Measurements from ENCODE around the gene SEC62. TPM values are rescaled to one million over a fixed set of nuclear protein-coding genes. Genes with fewer than 3 reads are reported as not detected.

SEC62 gene, protein sequence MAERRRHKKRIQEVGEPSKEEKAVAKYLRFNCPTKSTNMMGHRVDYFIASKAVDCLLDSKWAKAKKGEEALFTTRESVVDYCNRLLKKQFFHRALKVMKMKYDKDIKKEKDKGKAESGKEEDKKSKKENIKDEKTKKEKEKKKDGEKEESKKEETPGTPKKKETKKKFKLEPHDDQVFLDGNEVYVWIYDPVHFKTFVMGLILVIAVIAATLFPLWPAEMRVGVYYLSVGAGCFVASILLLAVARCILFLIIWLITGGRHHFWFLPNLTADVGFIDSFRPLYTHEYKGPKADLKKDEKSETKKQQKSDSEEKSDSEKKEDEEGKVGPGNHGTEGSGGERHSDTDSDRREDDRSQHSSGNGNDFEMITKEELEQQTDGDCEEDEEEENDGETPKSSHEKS
- 29.7 and 36.6 TPM in 2 replicates for total RNA-seq

DNA sequence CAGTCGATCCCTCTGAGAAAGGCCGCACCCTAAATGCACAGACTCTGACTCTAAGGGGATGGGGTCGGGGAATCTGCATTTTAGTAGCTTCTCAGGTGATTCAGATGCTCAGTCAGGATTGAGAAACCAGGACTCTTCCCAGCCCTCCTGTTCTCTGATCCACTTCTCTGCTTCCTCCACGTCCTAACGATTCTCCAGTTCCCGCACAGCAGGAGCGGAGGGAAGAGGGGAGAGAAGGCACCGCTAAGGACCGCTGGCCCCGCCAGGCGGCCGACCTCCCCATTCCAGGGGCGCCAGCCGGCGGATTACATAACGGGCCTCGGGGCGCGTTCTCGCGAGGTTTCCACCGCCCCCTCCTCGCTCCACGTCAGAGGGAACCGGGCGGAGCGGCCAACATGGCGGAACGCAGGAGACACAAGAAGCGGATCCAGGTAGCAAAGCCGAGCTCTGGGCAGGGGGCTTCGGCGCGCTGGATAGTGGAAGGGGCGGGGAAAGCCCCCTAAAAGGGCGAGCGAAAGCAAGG lies at the start of gene SEC62:
TSS of gene SEC62 (plus strand) at position 380 of the 523 bp plus-strand sequence. CDS start at position 396, 16 bp downstream.
- DNase-seq (ENCODE audit: extremely low read depth, low read depth, low spot score), result no peak

DNA sequence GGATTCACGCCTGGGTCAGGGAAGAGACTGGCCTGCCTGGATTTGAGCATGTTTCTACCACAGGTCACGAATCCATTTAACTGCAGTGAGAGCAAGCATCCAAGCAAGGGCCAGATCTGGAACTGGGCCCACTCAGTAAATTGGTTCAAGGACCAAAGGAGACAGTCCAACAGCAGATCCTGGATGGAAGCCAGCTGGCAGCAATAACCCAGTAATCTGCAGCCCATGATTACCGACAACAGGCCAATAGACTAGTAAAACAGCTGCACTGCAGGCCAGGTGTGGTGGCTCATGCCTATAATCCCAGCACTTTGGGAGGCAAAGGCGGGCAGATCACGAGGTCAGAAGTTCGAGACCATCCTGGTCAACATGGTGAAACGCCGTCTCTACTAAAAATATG lies 43.4 kb upstream of the SEC62 start:
- no peak for DNase-seq (ENCODE audit: extremely low read depth, low read depth, low spot score)

DNA sequence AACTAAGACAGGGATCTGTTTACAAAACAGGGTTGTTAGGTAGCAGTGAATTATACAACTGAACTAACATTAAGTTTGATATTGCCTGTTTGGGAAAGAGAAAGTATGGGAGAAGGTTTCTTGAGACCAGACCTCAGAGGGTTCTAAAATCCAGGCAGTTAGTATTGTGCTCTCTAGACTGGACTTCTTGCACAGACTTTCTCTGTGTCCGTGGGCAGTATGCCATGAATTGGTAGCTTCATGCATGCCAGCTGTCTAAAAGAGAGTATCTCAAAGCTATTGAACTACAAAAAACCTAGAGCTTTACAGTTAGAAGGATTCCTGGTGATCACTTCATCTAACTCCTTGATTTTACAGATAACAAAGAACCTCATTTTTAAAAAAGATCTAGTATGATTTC lies 42.8 kb upstream of the SEC62 start:
- no peak for DNase-seq (ENCODE audit: extremely low read depth, low read depth, low spot score)

DNA sequence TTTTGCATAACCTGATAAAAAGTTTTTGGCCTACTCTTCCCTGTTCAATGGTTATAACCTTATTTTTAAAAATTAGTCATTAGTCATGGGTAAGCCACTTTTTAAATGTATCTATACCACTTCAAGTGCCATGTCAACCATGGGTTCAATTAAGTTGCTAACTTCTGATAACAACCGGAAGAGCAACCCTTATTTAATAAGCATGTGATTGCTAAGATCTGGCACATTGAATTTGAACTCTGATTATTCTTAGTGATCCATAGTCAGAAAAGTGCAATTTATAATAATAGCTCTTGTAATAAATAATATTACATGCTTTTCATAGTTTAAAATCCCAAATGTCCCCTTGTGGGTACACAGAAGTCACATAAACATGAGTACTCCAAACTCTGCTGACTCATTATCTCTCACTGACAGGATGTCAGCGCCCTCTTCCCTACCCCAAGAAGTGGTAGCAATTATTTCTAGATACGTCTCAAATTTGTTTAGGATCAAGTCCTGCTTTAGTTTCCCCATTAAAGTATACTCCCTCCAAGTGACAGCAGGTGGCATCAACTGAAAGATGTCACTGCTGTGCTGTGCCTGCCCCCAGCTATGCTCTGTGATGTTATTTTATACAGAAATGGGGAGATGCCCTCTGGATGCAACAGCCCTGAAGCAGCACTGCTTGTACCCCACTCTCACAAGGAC lies 36.6 kb upstream of the SEC62 start:
- DNase-seq (ENCODE audit: extremely low read depth, low read depth, low spot score), result no peak

DNA sequence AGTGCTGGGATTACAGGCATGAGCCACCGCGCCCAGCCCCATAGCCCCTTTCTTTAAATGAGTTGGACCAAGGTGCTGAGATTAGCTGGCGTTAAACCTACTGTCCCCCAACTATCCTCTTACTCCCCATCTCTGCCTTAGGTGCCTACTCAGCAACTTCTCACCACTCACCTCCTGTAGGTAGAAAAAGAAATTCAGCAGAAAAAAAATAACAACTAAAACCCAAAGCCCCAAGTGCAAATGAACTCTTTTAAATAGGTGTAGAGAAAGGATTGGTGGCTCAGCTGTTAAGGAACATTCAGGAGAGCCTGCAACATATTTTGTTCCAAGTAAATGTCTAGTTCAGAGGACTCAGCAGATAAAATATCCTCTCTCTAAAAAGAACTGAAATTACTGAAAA lies 35.8 kb upstream of the SEC62 start:
- DNase-seq (ENCODE audit: extremely low read depth, low read depth, low spot score), result no peak

DNA sequence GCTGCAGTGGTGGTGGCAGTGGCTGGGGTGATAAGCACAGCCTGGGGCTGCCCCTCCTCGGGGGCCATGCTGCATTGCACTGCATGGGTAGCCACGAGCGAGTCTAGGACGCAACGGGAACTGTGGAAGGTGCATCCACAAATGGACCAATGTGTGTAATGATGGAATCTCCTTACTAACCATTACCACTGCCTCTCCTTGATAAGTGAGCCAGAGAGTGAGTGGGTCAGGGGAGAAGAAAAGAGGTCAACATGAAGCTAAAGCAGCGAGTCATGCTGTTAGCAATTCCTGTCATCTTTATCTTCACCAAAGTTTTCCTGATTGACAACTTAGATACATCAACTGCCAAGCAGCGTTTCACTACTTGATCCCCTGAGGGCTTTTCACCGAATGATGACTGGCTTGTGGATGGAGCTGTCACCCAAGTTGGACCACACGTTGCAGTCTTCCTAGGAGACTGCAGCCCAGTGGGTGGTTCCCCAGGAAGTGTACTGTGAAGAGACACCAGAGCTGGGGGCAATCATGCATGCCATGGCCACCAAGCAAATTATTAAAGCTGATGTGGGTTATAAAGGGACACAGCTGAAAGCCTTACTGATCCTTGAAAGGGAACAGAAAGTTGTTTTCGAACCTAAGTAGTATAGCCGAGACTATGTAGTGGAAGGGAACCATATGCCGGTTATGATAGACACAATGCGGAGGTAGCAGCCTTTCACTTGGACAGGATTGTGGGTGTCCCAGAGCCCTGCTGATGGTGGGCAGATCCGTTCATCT lies 34.7 kb upstream of the SEC62 start:
- no peak for DNase-seq (ENCODE audit: extremely low read depth, low read depth, low spot score)

DNA sequence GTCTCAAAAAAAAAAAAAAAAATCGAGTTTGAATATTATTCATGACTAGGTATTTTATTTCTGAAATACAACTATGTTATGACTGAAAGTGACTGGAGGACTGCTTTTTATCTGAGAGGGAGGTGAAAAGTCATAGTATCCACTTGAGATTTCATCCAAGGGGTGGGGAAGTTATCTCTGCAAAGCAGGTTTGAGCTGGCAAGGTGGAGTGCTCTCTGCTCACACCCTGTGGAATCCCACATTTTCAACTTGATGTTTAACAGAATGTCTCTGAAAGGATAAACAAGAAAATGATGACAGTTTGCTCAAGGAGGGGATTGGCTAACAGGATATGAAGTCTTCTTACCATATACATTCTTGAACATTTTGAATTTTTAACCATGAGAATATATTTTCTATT lies 27.3 kb upstream of the SEC62 start:
- no peak for DNase-seq (ENCODE audit: extremely low read depth, low read depth, low spot score)

DNA sequence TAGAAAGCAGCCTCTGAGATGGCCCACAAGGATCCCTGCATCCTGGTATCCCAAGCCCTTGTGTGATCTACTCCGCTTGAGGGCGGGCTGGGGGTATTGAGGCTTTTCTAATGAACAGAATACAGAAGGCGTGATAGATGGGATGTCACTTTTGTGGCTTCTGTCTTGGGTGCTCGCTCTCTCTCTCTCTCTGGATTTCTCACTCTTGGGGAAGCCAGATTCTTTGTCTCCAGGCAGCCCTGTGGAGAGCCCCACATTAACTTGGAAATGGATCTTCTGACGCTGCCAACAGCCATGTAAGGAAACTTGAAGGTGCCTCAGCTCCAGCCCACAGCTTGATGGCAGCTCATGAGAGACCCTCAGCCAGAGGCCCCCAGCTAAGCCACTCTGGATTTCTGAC lies 26.9 kb upstream of the SEC62 start:
- DNase-seq (ENCODE audit: extremely low read depth, low read depth, low spot score), result no peak

DNA sequence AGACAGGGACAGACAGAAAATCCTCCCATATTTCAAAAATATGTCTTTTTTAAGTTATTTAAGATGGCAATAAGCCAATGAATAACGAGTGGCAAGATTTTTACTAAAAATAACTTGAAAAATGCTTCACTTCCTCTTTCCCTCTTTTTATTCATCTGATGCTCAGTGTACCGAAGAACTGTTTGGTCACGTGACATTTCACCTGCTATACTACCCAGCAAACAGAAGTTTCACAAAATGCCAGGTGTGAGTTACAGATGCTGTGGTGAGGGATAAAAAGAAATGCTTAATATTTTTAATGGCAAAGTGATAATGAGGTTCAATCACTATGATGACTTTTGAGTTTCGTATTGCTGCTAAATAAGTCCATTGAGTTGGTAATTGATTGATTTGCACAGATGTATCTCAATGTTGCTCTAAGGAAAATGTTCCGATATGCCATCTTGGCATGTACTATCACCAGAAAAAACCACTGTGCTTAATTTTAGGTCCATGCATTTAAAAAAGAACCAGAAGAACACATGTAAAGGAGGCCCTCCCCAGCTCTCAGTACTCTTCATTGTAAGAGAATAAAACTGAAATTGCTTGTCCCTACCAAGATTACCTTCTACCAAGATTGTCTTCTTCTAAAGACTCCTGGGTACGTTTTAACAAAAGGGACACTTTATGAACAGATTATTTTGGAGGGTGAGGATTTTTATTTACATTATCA lies 26.0 kb upstream of the SEC62 start:
- no peak for DNase-seq (ENCODE audit: extremely low read depth, low read depth, low spot score)

DNA sequence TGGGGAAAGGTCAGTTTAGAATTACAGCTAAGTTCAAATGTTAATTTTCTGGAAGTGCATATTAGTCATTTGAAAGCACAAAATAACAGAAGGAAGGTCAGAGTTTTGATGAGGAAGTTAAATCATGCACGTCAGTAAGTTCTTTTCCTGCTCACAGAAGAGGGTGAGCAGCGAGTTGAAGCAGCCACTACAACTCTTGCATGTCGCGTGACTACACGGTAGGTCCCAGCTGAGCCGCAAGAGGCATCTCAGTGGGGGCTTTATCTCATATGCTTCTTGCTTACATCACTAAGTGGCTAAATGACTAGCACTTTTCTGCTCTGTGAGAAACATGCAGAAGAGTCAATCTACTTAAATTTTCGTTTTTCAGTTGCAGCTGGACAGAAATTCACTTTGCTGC lies 21.3 kb upstream of the SEC62 start:
- DNase-seq (ENCODE audit: extremely low read depth, low read depth, low spot score), result no peak

DNA sequence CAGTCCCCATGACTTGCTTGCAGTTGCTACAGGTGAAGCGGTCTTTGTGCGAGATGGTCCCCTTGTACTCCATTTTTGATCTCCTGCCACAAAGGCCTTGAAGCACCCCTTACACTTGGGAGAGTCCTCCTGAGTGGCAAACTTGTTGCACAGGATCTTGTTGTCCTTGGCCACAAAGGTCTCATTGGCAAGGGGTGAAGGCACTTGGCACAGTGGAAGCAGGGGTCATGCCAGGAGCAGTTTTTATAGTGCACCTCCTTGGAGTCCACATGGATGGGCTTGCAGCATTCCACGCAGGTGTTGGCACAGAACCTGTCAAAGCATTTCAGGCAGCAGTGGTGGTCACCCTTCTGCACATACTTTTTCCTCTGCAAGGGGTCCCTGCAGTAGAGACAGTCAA lies 20.3 kb upstream of the SEC62 start:
- no peak for DNase-seq (ENCODE audit: extremely low read depth, low read depth, low spot score)

DNA sequence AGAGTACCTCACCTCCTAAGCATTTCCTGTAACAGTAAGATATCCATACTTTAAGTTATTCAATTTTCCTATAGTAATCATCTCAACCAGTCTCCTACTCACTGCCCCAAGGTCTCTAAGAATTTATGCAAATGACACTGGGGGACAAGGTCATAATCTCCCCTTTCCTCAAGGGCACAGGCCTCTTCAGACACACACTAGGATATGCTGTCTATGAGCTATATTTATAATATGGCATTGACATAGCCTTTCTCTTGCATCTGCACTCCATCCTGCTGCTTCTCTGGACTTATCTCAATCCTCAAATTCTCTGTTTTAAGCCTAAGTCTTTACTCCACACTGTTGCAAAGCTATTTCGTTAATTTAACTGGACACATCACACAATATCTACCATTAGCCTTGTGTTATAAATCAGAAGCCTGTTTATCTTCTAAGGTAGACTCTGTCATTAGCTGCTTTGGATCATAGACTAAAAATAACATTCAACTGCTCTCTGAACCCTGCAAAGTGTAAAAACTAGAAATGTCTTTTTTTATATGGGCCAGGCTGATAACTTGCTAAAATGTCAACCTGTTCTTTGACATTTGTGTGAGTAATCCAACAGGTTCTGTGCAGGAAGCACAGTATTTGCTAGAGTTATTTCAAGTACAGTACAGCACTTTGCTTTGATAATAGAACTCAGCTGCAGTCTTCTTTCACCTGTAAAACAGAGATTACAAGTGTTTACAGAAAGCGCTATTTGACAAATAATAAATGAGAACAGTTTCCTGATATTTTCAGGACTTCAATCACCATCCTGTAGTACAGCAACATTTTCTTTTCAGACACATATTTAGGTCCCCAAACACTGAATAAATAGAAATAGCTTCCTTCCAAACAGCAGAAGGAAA lies 17.8 kb upstream of the SEC62 start:
- no peak for DNase-seq (ENCODE audit: extremely low read depth, low read depth, low spot score)

DNA sequence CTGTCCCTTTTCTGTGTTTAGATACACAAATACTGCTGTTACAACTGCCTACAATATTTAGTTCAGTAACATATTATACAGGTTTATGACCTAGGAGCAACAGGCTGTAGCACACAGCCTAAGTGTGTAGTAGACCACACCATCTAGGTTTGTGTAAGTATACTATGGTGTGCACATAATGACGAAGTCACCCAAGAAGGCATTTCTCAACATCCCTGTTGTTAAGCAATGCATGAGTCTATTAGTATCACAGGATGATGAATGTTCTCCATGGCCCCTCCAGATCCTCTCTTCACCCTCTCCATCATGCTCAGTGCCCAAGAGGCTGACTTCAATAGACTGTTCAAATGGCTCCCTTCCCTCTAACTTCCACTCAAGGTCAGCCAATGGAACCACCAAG lies 14.6 kb upstream of the SEC62 start:
- DNase-seq (ENCODE audit: extremely low read depth, low read depth, low spot score), result no peak

DNA sequence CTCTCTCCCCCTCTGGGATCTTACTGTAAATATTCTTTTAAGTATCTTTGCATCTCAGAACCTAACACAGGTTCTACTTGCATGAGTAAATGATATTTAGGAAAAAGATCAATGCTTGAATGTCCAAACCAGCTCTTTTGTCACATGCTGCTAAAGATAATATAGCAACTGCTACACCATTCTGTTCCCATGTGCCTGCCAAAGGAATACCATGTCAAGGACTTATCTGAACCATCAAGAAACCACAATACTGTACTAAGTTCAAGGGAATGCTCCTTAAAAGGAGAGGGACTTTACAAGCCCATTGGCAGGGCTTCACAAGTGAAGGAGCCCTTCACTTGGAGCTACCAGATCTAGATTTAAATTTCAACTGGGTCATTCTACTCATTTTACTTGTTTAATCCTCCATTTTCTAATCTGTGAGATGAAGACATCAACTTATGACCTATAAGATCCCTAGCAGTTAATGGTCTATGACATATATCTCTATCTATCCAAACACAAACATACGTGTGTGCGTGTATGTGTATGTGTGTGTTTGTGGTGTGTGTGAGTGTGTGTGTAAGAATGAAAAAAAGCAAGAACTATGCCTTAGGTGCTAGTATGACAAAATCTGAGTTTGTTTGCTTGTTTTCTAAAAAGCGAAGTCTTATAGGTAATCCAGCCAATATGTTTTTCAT lies 13.0 kb upstream of the SEC62 start:
- no peak for DNase-seq (ENCODE audit: extremely low read depth, low read depth, low spot score)

DNA sequence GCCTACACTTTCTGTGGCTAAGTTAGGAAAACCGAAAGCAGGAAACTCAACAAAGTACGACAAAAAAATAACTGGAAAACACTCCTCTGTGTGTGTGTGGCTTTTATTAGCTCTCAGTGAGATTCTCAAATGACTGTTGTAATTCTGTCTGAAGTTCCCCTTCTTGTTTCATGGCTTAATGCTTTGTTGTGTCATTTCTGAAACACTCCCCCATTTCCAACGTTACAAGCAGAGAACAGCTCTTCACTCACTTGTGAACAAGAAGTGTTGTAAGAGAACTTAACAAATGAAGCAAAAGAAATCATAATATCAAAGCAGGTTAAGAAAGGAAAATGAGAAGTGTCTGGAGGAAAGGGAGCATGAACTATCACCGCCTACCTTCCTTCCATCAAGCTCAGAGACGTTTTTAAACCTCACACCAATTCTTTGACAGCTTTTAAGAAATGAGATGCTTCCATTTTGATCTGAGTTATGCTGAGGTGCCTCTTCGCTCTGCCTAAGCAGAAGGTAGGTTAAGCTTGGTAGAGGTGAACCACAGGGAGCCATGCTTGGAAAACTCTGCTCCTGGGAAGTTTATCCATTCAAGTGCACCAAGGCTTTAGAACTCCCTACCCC lies 12.4 kb upstream of the SEC62 start:
- DNase-seq (ENCODE audit: extremely low read depth, low read depth, low spot score), result no peak

DNA sequence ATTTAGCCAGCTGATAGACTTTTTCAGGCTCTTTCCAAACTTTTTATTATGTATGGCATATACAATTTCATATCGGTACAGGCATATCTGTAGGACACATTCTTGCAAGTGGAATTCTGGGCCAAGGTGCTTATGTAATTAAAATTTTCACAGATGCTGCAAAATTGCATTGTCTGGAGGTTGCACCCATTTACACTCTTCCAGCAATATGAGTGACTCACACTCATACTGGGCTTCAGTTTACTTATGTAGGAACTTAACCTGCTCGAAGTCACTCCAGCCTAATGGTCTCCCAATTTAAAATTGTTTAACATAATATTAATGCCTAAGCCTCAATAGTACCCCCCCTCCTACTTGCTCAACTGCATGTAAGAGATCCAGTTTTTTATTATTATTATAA lies 11.2 kb upstream of the SEC62 start:
- no peak for DNase-seq (ENCODE audit: extremely low read depth, low read depth, low spot score)

DNA sequence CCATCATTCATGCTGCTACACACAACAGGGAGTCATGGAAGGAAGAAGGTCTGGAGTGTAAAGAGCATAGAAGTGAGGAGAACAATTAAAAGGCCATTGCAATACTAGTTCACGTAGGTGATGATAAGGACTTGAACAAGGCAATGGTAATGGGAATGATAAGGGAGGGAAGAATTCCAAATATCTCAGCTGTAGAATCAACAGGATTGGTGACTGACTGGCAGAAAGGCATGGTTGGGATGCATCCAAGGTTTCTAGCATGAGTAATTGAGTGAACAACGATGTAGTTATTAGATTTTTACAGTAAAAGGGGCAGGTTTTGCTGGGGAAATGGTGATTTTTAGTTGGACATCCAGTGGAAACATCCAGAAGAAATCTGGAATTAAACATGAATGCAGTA lies 2.4 kb upstream of the SEC62 start:
- DNase-seq (ENCODE audit: extremely low read depth, low read depth, low spot score), result no peak

DNA sequence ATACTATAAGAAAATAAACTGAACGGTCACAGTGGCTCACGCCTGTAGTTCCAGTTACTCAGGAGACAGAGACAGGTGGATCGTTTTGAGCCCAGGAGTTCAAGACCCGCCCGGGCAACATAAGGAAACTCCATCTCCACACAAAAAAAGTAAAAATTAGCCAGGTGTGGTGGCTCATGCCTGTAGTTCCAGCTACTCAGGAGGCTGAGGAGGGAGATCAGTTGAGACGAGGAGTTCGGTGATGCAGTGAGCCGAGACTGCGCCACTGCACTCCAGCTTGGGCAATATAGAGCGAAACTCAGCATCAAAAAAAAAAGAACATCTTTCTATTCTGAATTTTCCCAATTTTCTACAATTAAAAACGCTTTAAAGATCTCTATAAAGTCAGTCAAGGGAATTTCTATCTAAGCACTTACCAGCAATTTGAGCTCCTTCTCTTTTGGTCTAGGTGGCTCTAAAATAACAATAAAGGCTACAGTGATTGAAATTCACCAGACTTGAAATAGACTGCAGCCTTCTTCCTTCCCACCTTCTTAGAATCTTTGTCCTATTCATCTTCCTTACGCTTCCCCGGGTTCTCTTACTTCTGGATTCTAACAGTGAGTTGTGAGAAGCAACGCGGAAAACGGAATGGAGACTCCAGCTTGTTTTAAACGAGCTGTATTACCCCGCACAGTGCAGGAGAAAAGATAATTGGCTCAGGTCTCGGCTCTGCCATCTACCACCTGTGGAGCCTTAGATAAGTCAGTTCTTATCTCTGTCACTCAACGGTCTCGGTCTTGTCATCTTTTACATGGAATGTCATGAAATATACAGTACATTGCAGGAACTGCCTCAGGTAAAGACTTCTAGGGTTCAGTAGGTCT lies 812 bp upstream of the SEC62 start:
- DNase-seq (ENCODE audit: extremely low read depth, low read depth, low spot score), result no peak
